ENCODE results near the gene CNIH4. TPM values are rescaled to one million over a fixed set of nuclear protein-coding genes. Genes with fewer than 3 reads are reported as not detected.

The CNIH4 gene
- total RNA-seq, 1 donor from 2014 or later = 21.0 TPM

GRCh38 chr1:224331326-224331725 lies 25.4 kb upstream of the CNIH4 start:
- no peak for TF ChIP-seq CTCF (IDR thresholded peaks at IDR 0.05)
- ChIA-PET POLR2A (no interaction called here), CTCF (interaction anchor here (4.8 kb wide), 1 partner anchor 215 kb away, joined by 55 read pairs; the partner anchor contains the start of gene FBXO28)
- Mint-ChIP-seq H3K4me3 (no peak overlapping the region), H3K27me3 (no peaks in the 10 kb centered on the region), H3K9me3 (no peaks in the 10 kb centered on the region), H3K36me3 (ENCODE audit: low read depth) (peaks cover 16% of the 10 kb centered on the region), H3K4me1 (peaks cover 46% of the 10 kb centered on the region), H3K27ac (no peak overlapping the region)
- ATAC-seq (ENCODE audit: low read depth) (no peak), DNase-seq (no peak)
- intact Hi-C loops (cut with micrococcal nuclease) = loop anchor here (5.0 to 10.0 kb wide), 2 partner anchors 487 to 619 kb away; partner anchors contain the start of genes CAPN2 and TP53BP2

- no peak for DNase-seq
- intact Hi-C loops (cut with micrococcal nuclease) = loop anchor here (2.0 to 10.0 kb wide), 3 partner anchors 339 to 620 kb away; partner anchors contain the start of genes CAPN2 and TP53BP2
- ChIA-PET POLR2A (no interaction called here), CTCF (interaction anchor here (4.8 kb wide), 1 partner anchor 216 kb away, joined by 55 read pairs; the partner anchor contains the start of gene FBXO28)
- no peak for ATAC-seq (ENCODE audit: low read depth)
- H3K4me1 Mint-ChIP-seq = peaks cover 46% of the 10 kb centered on the region
- no peak overlapping the region for H3K4me3 Mint-ChIP-seq
- no peaks in the 10 kb centered on the region for H3K27me3 Mint-ChIP-seq
- H3K27ac Mint-ChIP-seq = no peak overlapping the region
- H3K36me3 Mint-ChIP-seq (ENCODE audit: low read depth) = peaks cover 15% of the 10 kb centered on the region
- no peaks in the 10 kb centered on the region for H3K9me3 Mint-ChIP-seq
- no peak for TF ChIP-seq CTCF (IDR thresholded peaks at IDR 0.05)
Measured at GRCh38 chr1:224331824-224332223, 24.9 kb upstream of the CNIH4 start.

- DNase-seq (no peak), ATAC-seq (ENCODE audit: low read depth) (peak; percentile 51)
- intact Hi-C loops (cut with micrococcal nuclease) = loop anchor here (1.0 to 10.0 kb wide), 8 partner anchors 124 to 635 kb away; partner anchors contain the start of genes CAPN2 and TP53BP2
- Mint-ChIP-seq H3K9me3 (peaks cover 2% of the 10 kb centered on the region), H3K4me1 (peaks cover 35% of the 10 kb centered on the region), H3K27ac (peak overlapping the region; percentile 84), H3K36me3 (ENCODE audit: low read depth) (peaks cover 10% of the 10 kb centered on the region), H3K4me3 (peak overlapping the region; percentile 1), H3K27me3 (no peaks in the 10 kb centered on the region)
- no peak for TF ChIP-seq CTCF (IDR thresholded peaks at IDR 0.05)
- ChIA-PET POLR2A (interaction anchor here (1.0 kb wide), 1 partner anchor 217 kb away, joined by 3 read pairs; no protein-coding TSS in a partner anchor), CTCF (interaction anchor here (0.6 to 4.8 kb wide), 11 partner anchors 10 to 584 kb away, joined by 3 to 55 read pairs (median 4); partner anchors contain the start of gene FBXO28)
Measured at GRCh38 chr1:224333309-224333926, 23.3 kb upstream of the CNIH4 start.

GRCh38 chr1:224333939-224334786 lies 22.5 kb upstream of the CNIH4 start:
- Mint-ChIP-seq H3K4me3 (peak overlapping the region; percentile 28), H3K4me1 (peaks cover 28% of the 10 kb centered on the region), H3K9me3 (peaks cover 3% of the 10 kb centered on the region), H3K27me3 (peaks cover 2% of the 10 kb centered on the region), H3K27ac (peak overlapping the region; percentile 84), H3K36me3 (ENCODE audit: low read depth) (peaks cover 10% of the 10 kb centered on the region)
- no peak for TF ChIP-seq CTCF (IDR thresholded peaks at IDR 0.05)
- intact Hi-C loops (cut with micrococcal nuclease) = loop anchor here (1.0 to 10.0 kb wide), 8 partner anchors 123 to 636 kb away; partner anchors contain the start of genes CAPN2 and TP53BP2
- no peak for ATAC-seq (ENCODE audit: low read depth)
- ChIA-PET POLR2A (interaction anchor here (1.0 kb wide), 1 partner anchor 218 kb away, joined by 3 read pairs; no protein-coding TSS in a partner anchor), CTCF (interaction anchor here (0.6 to 4.8 kb wide), 12 partner anchors 101 to 636 kb away, joined by 3 to 55 read pairs (median 4); partner anchors contain the start of gene FBXO28)
- no peak for DNase-seq

Measured in activated B cell treated with CpG ODN at 0.5 μM for 24 hours (primary cell).